ENCODE measurements around the gene MAPK8IP3. TPM values are rescaled to one million over a fixed set of nuclear protein-coding genes. Genes with fewer than 3 reads are reported as not detected.

MAPK8IP3 gene
- total RNA-seq, 1 donor from 2014 or later: 147 TPM

DNA sequence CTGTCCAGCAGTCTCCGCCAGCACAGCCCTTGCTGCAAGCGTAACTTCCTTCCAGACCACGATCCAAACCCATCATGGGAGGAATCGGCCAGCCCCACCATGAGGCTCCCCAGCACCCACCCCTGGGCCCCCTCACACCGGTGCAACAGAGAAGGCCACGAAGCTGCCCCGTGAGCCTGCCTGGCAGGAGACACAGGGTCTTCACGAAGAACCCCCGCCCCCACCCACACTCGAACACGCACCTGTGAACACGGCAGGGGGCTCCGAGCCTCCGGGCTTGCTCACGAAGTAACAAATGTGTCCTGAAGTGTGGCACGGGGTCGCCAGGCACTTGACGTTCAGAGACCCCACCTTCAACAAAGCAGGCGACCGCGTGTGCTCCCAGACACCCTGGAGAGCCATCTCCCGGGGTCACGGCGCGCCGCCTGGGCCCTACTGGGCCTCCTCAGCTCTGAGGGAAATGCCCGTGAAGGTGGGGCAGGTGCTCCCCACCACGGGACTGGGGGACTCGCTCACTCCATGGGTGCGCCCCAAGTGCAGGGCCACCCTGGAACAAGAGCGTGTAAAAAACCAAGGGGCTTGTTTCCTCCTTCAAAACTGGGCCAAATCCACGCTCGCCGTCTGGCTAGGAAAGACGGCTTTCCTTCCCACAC lies 113.0 kb downstream of the MAPK8IP3 start:
- Mint-ChIP-seq H3K4me3 (ENCODE audit: unreplicated experiment) (no peak overlapping the region), H3K4me1 (ENCODE audit: unreplicated experiment) (no peaks in the 10 kb centered on the region), H3K9me3 (ENCODE audit: unreplicated experiment) (no peaks in the 10 kb centered on the region), H3K27ac (ENCODE audit: unreplicated experiment) (no peak overlapping the region), H3K27me3 (ENCODE audit: unreplicated experiment) (no peaks in the 10 kb centered on the region), H3K36me3 (ENCODE audit: low read depth, unreplicated experiment) (peaks cover 12% of the 10 kb centered on the region)
- no peak for DNase-seq (ENCODE audit: low spot score)
- no peak for TF ChIP-seq CTCF (IDR thresholded peaks at IDR 0.05; ENCODE audit: unreplicated experiment)

DNA sequence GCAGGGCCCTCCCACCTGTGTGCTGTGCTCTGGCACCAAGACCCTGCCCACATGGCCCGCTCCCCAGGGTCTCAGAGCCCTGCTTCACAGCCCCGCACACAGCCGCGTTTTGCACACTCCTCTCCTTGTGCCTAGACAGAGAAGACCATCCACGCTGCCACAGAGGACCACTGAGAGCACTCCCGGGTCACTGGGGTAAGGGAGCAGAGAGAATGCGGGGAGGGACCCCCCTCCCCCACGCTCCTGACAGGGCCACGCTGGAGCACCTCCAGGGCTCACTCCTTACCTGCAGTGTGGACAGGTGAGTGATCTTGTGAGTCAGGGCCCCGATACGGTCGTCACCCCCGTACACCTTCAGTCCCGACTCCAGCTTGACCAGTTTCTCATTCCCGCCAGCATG lies 113.6 kb downstream of the MAPK8IP3 start:
- Mint-ChIP-seq H3K36me3 (ENCODE audit: low read depth, unreplicated experiment) (peaks cover 12% of the 10 kb centered on the region), H3K27me3 (ENCODE audit: unreplicated experiment) (no peaks in the 10 kb centered on the region), H3K4me3 (ENCODE audit: unreplicated experiment) (no peak overlapping the region)

More for the DNA sequence above, 113.6 kb downstream of the MAPK8IP3 start:
- TF ChIP-seq CTCF (IDR thresholded peaks at IDR 0.05; ENCODE audit: unreplicated experiment): no peak
- Mint-ChIP-seq H3K9me3 (ENCODE audit: unreplicated experiment) (no peaks in the 10 kb centered on the region), H3K4me1 (ENCODE audit: unreplicated experiment) (no peaks in the 10 kb centered on the region), H3K27ac (ENCODE audit: unreplicated experiment) (no peak overlapping the region)
- DNase-seq (ENCODE audit: low spot score): no peak

Small RNA genes lying within 50 kb of the gene (microRNA-seq; reads per million reads assigned to microRNA genes)
- gene MIR3177 (ENCODE audit: unreplicated experiment): 21.2 reads per million, percentile 67 among the genes with 10 or more reads in this experiment

Other genes starting within 250 kb of the MAPK8IP3 start
- gene CLCN7, start 231.2 kb upstream of the MAPK8IP3 start, total RNA-seq (ENCODE audit: unreplicated experiment): 99.1 TPM
- 0.21 TPM for gene PTX4, start 217.3 kb upstream of the MAPK8IP3 start, total RNA-seq (ENCODE audit: unreplicated experiment)
- 64.5 TPM for gene TELO2, start 212.8 kb upstream of the MAPK8IP3 start, total RNA-seq (ENCODE audit: unreplicated experiment)
- 66.3 TPM for gene TMEM204, start 172.5 kb upstream of the MAPK8IP3 start, total RNA-seq (ENCODE audit: unreplicated experiment)
- 39.9 TPM for gene IFT140, start 94.1 kb upstream of the MAPK8IP3 start, total RNA-seq (ENCODE audit: unreplicated experiment)
- gene CRAMP1, start 93.8 kb upstream of the MAPK8IP3 start, total RNA-seq (ENCODE audit: unreplicated experiment): 46.8 TPM
- gene JPT2, start 27.9 kb upstream of the MAPK8IP3 start, total RNA-seq (ENCODE audit: unreplicated experiment): 180 TPM
- gene NME3, start 65.3 kb downstream of the MAPK8IP3 start, total RNA-seq (ENCODE audit: unreplicated experiment): 33.3 TPM
- gene EME2, start 66.6 kb downstream of the MAPK8IP3 start, total RNA-seq (ENCODE audit: unreplicated experiment): 25.4 TPM
- 62.7 TPM for gene MRPS34, start 66.9 kb downstream of the MAPK8IP3 start, total RNA-seq (ENCODE audit: unreplicated experiment)
- 52.9 TPM for gene SPSB3, start 76.4 kb downstream of the MAPK8IP3 start, total RNA-seq (ENCODE audit: unreplicated experiment)
- 49.8 TPM for gene NUBP2, start 76.8 kb downstream of the MAPK8IP3 start, total RNA-seq (ENCODE audit: unreplicated experiment)
- not detected for gene IGFALS, start 87.5 kb downstream of the MAPK8IP3 start, total RNA-seq (ENCODE audit: unreplicated experiment)
- 44.8 TPM for gene HAGH, start 120.6 kb downstream of the MAPK8IP3 start, total RNA-seq (ENCODE audit: unreplicated experiment)
- gene FAHD1, start 121.0 kb downstream of the MAPK8IP3 start, total RNA-seq (ENCODE audit: unreplicated experiment): 23.1 TPM
- gene MEIOB, start 166.0 kb downstream of the MAPK8IP3 start, total RNA-seq (ENCODE audit: unreplicated experiment): not detected
- gene HS3ST6, start 212.2 kb downstream of the MAPK8IP3 start, total RNA-seq (ENCODE audit: unreplicated experiment): not detected
- 18.1 TPM for gene MSRB1, start 237.0 kb downstream of the MAPK8IP3 start, total RNA-seq (ENCODE audit: unreplicated experiment)
- gene RPL3L, start 248.5 kb downstream of the MAPK8IP3 start, total RNA-seq (ENCODE audit: unreplicated experiment): not detected

All from endothelial cell (in vitro differentiated cells).